HepG2 (cell line): ENCODE measurements around the gene BABAM2. TPM values are rescaled to one million over a fixed set of nuclear protein-coding genes. Genes with fewer than 3 reads are reported as not detected.

Experiments
- ASH2L ChIP-seq: fragments of 300-600, 200-600 bp; sonication (generic); IDR thresholded peaks from 2 replicates; pipeline ENCODE4 v1.7.0; 2017; ENCODE audit warnings: low read depth, mild to moderate bottlenecking, moderate library complexity, mixed read lengths, low read length; ENCODE audit not compliant: insufficient read length
- CHCHD3 ChIP-seq: sonication (generic); formaldehyde crosslinking; IDR thresholded peaks from 2 replicates; pipeline ENCODE4 v1.8.0; 2022; ENCODE audit warnings: mild to moderate bottlenecking, missing genetic modification reagents, moderate library complexity
- FOXP1 ChIP-seq, 2 experiments: fragments of 450-650 bp in 1 of 2; IDR thresholded peaks; 2 replicates each; pipeline ENCODE4 v1.6.1; 2017 to 2018; ENCODE audit warnings: antibody characterized with exemption in 1 of 2
- GATAD2A ChIP-seq: IDR thresholded peaks from 2 replicates; pipeline ENCODE4 v1.6.1; 2016
- HCFC1 ChIP-seq: fragments of 150-350 bp; IDR thresholded peaks from 2 replicates; pipeline ENCODE4 v1.6.1; 2014; ENCODE audit warnings: low read depth, low read length
- REXO4 ChIP-seq: sonication (generic); formaldehyde crosslinking; IDR thresholded peaks from 2 replicates; pipeline ENCODE4 v1.8.0; 2022; ENCODE audit warnings: missing genetic modification reagents, mild to moderate bottlenecking, borderline replicate concordance
- RFX5 ChIP-seq: IDR thresholded peaks from 2 replicates; pipeline ENCODE4 v1.6.1; 2011; ENCODE audit warnings: low read depth, low read length, improper control_type of control experiment
- RXRA ChIP-seq: sonication (generic); formaldehyde crosslinking; IDR thresholded peaks from 2 replicates; pipeline ENCODE4 v1.5.1; 2020; ENCODE audit warnings: missing genetic modification reagents
- SIX4 ChIP-seq: sonication (generic); formaldehyde crosslinking; IDR thresholded peaks from 2 replicates; pipeline ENCODE4 v1.4.0; 2020; ENCODE audit warnings: missing genetic modification reagents
- TCF7 ChIP-seq: sonication (generic); IDR thresholded peaks from 2 replicates; pipeline ENCODE4 v1.6.1; 2016; ENCODE audit warnings: antibody characterized with exemption, low read depth
- TRAFD1 ChIP-seq: sonication (generic); formaldehyde crosslinking; IDR thresholded peaks from 2 replicates; pipeline ENCODE4 v1.5.1; 2020; ENCODE audit warnings: missing genetic modification reagents, mild to moderate bottlenecking, borderline replicate concordance
- ZBTB20 ChIP-seq: sonication (generic); formaldehyde crosslinking; IDR thresholded peaks from 2 replicates; pipeline ENCODE4 v1.8.1; 2023; ENCODE audit warnings: missing genetic modification reagents, low read depth, mild to moderate bottlenecking, borderline replicate concordance
- ZBTB49 ChIP-seq: sonication (generic); formaldehyde crosslinking; IDR thresholded peaks from 2 replicates; pipeline ENCODE4 v1.4.0; 2020; ENCODE audit warnings: missing genetic modification reagents, borderline replicate concordance
- ZNF383 ChIP-seq: sonication (generic); formaldehyde crosslinking; IDR thresholded peaks from 2 replicates; pipeline ENCODE4 v1.4.0; 2020; ENCODE audit warnings: missing genetic modification reagents, mild to moderate bottlenecking, borderline replicate concordance
- ZNF430 ChIP-seq: sonication (generic); formaldehyde crosslinking; IDR thresholded peaks from 2 replicates; pipeline ENCODE4 v1.9.0; 2021; ENCODE audit warnings: mild to moderate bottlenecking, missing genetic modification reagents
- ZNF468 ChIP-seq: sonication (generic); formaldehyde crosslinking; IDR thresholded peaks from 2 replicates; pipeline ENCODE4 v1.8.0; 2022; ENCODE audit warnings: mild to moderate bottlenecking, moderate library complexity, missing genetic modification reagents
- ZNF549 ChIP-seq: sonication (generic); formaldehyde crosslinking; IDR thresholded peaks from 2 replicates; pipeline ENCODE4 v1.5.0; 2020; ENCODE audit warnings: missing genetic modification reagents
- ZNF577 ChIP-seq: sonication (generic); formaldehyde crosslinking; IDR thresholded peaks from 2 replicates; pipeline ENCODE4 v1.4.0; 2020; ENCODE audit warnings: mild to moderate bottlenecking, low read depth, missing genetic modification reagents, borderline replicate concordance
- ZNF639 ChIP-seq: conservative IDR thresholded peaks from 2 replicates; pipeline ENCODE4 v1.6.1; 2018; ENCODE audit warnings: missing genetic modification reagents
- ZNF878 ChIP-seq: sonication (generic); formaldehyde crosslinking; IDR thresholded peaks from 2 replicates; pipeline ENCODE4 v1.8.1; 2023; ENCODE audit warnings: mild to moderate bottlenecking, missing genetic modification reagents, moderate library complexity
- ZNF879 ChIP-seq: sonication (generic); formaldehyde crosslinking; IDR thresholded peaks from 2 replicates; pipeline ENCODE4 v1.8.1; 2023; ENCODE audit warnings: missing genetic modification reagents
- polyA plus RNA-seq, 8 experiments: library from polyadenylated mRNA; depleted of rRNA in 3 of 8; stranded (reverse) in 7 of 8; unstranded in 1 of 8; fragments of >200 nt; fragmentation: Illumina TruSeq in 4 of 8; extraction: Trizol in 4 of 8; gene quantifications; 2 replicates each; pipeline versions ENCODE4 v1.2.1 to v1.2.3, GENCODE V29; 2011 to 2016; ENCODE audit warnings: low read depth in 4 of 8, missing spikeins in 1 of 8, mixed read lengths in 1 of 8; ENCODE audit not compliant: insufficient read depth in 1 of 8
- total RNA-seq, 5 experiments: library from RNA; depleted of rRNA; stranded (reverse); fragments of >200 nt; fragmentation: Illumina TruSeq; extraction: Trizol; gene quantifications; 2 replicates each; pipeline ENCODE4 v1.2.3, GENCODE V29; 2016; ENCODE audit warnings: low read depth in 1 of 5
- TF ChIP-seq, protein P1 (sequence below): sonication (generic); formaldehyde crosslinking; IDR thresholded peaks from 2 replicates; pipeline ENCODE4 v1.8.0; 2022; ENCODE audit warnings: missing genetic modification reagents, mild to moderate bottlenecking, inconsistent platforms, borderline replicate concordance
- TF ChIP-seq, protein P2 (sequence below): sonication (generic); formaldehyde crosslinking; IDR thresholded peaks from 2 replicates; pipeline ENCODE4 v1.8.1; 2023; ENCODE audit warnings: mild to moderate bottlenecking, missing genetic modification reagents, borderline replicate concordance
- TF ChIP-seq, protein P3 (sequence below): sonication (generic); formaldehyde crosslinking; IDR thresholded peaks from 2 replicates; pipeline ENCODE4 v1.5.0; 2020; ENCODE audit warnings: missing genetic modification reagents

Gene BABAM2
- total and polyA plus RNA-seq, 2 of the 13 experiments (the other 11 are each of a cell fraction or from before 2014, with no cell fraction given) = 24.9 to 28.0 TPM

DNA sequence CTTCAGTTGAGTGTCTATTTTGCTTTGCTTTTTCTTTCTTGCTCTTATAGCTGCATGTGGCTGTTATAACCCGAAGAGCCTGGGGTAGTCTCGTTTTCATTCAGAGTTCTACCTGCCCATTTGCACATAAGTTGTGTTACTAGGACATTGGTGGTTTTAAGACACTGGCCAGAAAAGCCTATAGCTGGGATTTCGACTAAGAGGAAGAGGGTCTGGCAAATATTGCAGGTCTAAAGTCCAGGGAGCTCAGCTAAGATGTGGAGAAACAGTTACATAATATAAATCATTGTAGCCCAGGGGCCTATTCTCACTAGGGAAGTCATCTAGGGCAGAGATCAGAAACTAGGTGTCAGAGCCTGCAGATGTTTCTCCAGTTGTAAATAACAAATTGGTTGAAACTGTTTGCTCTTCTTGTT, 120.8 kb downstream of the BABAM2 start (continued):
- TF ChIP-seq, protein P1, sequence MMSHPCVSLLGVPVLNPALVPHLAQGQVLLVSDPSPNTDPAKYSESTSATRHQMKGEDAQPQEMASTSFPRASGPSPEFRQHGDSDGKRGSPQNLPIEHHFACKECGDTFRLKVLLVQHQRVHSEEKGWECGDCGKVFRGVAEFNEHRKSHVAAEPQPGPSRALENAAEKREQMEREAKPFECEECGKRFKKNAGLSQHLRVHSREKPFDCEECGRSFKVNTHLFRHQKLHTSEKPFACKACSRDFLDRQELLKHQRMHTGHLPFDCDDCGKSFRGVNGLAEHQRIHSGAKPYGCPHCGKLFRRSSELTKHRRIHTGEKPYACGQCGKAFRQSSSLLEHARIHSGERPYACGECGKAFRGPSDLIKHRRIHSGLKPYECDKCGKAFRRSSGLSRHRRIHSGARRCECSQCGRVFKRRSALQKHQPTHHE (CRISPR knock-in tag) = no peak
- TF ChIP-seq REXO4 (no peak), ZNF639 (CRISPR knock-in tag) (no peak), TCF7 (peak; percentile 58), ZNF878 (peak; percentile 47; the same call in 1 of the 2 replicates), CHCHD3 (no peak), HCFC1 (no peak), ZNF430 (peak; percentile 37; the same call in 1 of the 2 replicates), FOXP1 (IDR thresholded peaks at IDR 0.05) (no peak), FOXP1 (CRISPR knock-in tag; IDR thresholded peaks at IDR 0.05) (peak; percentile 85), ASH2L (peak; percentile 44), ZNF879 (CRISPR knock-in tag) (no peak), ZNF383 (CRISPR knock-in tag) (no peak), ZNF549 (CRISPR knock-in tag) (no peak), ZNF577 (CRISPR knock-in tag) (no peak), ZNF468 (no peak), SIX4 (CRISPR knock-in tag) (no peak), TRAFD1 (no peak), ZBTB49 (no peak), GATAD2A (peak; percentile 92), ZBTB20 (CRISPR knock-in tag) (peak; percentile 70; the same call in 1 of the 2 replicates), RFX5 (no peak), RXRA (no peak)
- TF ChIP-seq, protein P2, sequence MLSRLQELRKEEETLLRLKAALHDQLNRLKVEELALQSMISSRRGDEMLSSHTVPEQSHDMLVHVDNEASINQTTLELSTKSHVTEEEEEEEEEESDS (CRISPR knock-in tag) = no peak
- TF ChIP-seq, protein P3, sequence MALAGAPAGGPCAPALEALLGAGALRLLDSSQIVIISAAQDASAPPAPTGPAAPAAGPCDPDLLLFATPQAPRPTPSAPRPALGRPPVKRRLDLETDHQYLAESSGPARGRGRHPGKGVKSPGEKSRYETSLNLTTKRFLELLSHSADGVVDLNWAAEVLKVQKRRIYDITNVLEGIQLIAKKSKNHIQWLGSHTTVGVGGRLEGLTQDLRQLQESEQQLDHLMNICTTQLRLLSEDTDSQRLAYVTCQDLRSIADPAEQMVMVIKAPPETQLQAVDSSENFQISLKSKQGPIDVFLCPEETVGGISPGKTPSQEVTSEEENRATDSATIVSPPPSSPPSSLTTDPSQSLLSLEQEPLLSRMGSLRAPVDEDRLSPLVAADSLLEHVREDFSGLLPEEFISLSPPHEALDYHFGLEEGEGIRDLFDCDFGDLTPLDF (CRISPR knock-in tag) = no peak
